HTR-8/SVneo (cell line): ENCODE results near the gene CHAT.

Experiments used
- DNase-seq: peaks from one replicate; pipeline ENCODE4 v3.0.0; 2011; ENCODE audit warnings: low spot score, mixed read lengths; ENCODE audit not compliant: insufficient read length
- FAIRE-seq: peaks from 2 replicates; lab custom pipeline; 2011; peaks lifted over from hg19 to GRCh38; lab: Jason Lieb, UNC

The CHAT gene

GRCh38 chr10:49625411-49625810 lies 11.6 kb downstream of the CHAT start:
- no peak for DNase-seq
- FAIRE-seq: no peak

- FAIRE-seq (no peak), DNase-seq (no peak)
Measured at GRCh38 chr10:49627038-49627437, 13.2 kb downstream of the CHAT start.

DNA sequence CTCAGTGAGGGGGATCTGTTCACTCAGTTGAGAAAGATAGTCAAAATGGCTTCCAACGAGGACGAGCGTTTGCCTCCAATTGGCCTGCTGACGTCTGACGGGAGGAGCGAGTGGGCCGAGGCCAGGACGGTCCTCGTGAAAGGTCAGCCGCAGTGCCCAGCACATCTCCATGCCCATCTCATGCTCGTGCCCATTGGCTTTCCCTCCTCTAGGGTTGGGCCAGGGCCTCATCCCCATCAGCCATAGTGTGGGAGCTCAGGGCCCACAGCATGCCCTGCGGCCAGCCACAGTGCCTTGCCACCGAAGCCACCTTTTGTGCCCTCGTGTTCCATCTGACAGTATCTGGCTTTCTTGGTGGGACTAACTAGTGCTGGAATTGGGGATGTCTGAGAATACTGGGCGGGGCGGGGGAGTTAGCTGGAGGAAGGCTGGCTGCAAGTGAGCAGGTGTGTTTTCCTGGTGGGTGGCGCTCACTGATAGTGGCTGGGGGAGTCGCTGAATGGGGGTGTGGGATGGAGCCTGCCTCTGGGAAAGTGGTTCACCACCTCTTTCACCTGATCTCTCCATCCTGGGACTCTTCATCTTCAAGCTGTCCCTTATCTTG lies 13.9 kb downstream of the CHAT start:
- DNase-seq (no peak), FAIRE-seq (no peak)

- FAIRE-seq (no peak), DNase-seq (no peak)
Measured at GRCh38 chr10:49628599-49628998, 14.8 kb downstream of the CHAT start.

DNA sequence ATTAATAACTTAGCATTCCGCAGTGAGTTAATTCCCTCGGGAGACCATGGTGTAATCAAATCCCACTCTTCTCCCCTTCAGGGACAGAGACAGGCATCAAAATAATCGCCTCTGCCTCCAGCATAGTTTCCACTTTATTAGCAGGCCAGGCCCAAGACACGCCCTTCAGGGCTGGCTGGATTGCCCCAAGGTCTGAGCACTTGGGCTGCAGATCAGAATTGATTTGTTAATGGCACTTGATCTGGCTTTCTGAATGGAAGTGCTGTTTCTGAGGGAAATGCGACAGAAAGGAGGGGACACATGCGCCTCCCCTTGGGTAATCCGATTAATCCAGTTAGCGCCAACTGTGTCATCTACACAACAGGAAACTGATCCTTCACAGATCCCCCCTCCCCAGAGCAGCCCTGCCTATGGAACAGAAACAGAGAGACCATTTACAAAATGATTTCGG lies 15.6 kb downstream of the CHAT start:
- DNase-seq (no peak), FAIRE-seq (no peak)

DNA sequence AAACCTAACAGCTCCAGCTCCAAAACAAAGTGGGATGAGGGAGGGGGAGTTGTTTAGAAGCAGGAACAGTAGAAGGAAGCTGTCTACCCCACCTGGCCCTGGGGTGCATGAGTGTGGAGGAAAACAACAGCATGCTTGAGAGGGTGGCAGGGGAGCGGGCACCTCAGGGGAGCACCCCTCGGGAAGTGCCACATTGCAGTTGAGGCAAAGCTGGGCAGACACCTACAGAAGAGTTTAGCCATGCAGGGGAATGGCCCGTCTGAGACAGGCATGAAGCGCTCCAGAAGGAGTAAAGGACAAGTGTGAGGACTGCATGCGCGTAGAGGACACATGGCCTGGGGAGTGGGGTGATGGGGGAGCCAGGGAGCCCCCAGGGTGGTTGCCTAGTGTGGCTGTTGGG lies 18.1 kb downstream of the CHAT start:
- FAIRE-seq (no peak), DNase-seq (no peak)

GRCh38 chr10:49632406-49633317 lies 18.8 kb downstream of the CHAT start:
- DNase-seq (no peak), FAIRE-seq (no peak)

DNA sequence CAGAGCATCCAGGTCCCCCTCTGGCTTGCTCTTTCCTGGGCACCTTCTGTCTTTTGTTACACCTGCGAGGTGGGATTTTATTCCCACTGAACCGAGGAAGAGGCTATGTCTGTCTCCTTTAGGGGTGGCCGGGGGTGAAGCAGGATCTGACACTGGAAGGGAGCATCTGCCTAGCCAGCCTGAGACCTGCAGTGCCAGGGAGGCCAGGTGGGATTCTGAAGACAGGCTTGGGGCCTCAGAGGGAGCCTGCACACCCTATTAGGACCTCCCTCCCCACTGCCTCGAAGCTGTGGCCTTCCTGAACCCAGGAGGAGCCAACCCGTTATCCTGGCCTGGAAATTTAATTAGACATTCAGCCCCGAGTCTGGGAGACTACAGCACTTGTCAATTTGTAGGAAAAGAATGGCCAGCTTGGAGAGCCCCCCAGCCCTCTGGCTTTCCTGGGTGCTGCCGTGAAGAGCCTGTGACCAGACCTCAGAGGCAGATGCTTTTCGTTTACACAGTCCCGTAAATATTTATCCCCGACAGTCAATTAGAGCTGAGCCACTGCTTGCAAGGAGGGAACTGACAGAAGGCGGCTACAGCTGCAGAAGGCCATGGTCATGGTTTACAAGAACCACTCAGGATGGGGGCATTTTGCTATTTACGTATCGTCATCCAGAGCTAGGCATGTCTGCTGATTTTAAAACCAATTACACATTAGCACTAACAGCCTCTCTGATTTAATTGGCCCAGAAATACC lies 19.7 kb downstream of the CHAT start:
- DNase-seq: no peak
- no peak for FAIRE-seq

GRCh38 chr10:49634069-49634660 lies 20.3 kb downstream of the CHAT start:
- DNase-seq: no peak
- no peak for FAIRE-seq

DNA sequence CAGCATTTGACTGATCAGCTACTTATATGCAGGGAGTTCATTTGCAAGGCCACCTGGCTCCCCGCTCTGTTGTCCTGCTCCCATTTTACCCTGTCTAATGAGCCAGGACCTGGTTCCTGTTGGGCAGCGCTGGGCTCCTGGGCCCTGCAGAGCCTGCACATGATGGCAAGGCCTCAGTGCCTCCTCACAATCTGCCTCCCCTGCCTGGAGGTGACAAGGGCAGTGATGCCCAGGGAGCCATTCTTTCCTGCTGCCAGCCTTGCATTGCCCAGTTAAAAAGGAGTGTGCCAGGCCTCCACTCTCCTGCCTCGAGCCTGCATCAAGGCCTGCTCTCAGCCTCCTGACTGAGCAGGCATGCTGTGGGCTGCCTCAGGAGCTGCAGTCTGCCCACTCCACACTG lies 28.5 kb downstream of the CHAT start:
- DNase-seq (no peak), FAIRE-seq (no peak)

- no peak for FAIRE-seq
Measured at GRCh38 chr10:49643241-49644034, 29.6 kb downstream of the CHAT start.

DNA sequence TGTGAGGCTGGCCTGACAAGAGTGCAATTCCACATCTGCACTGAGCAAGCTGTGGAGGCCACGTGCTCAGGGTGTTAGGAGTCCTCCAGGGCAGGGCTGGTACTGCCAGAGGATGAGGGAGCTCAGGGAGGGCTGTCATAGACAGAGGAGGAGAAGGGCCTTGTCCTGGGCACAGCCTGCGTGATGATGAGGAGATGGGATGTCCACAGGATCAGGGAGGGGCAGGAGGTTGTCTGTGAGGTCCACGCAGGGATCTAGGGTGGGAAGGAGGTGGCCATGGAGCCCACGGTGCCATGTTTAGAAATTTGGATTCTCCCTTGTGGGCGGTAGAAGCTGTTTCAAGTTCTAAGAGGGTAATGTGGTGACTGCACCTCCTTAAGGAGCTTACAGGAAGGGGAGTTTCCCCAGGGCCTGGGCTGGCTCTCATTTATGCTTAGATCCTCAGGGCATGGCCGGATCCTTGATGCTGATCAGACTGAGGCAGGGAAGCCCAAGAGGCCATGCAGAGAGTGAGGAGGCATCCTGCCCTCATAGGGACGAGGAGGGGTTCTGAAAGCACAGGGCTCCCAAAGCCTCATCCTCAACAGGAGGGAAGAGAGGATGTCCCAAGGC lies 30.3 kb downstream of the CHAT start:
- no peak for FAIRE-seq
- no peak for DNase-seq

More at GRCh38 chr10:49643241-49644034, 29.6 kb downstream of the CHAT start:
- no peak for DNase-seq

DNA sequence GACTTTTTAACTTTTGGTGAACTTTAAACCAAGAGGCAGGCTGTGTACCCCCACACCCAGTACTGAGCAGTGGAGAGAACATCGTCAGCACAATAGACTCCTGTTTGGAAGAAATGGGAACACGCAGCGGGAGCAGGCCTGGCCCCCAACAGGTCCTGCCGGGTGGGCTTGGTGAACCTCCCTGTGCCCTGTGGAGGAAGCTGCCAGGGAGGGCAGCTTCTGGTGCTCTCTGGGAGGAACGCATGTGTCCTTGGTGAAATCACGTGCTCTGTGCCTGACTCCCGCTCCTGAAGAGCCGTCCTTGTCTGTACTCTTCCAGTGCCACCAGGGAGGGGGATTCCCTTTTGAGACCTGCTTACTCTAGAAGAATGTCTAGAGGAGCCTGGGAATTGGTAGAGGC lies 31.6 kb downstream of the CHAT start:
- FAIRE-seq (no peak), DNase-seq (no peak)

- DNase-seq (no peak), FAIRE-seq (no peak)
Measured at GRCh38 chr10:49645871-49646870, 32.3 kb downstream of the CHAT start.

DNA sequence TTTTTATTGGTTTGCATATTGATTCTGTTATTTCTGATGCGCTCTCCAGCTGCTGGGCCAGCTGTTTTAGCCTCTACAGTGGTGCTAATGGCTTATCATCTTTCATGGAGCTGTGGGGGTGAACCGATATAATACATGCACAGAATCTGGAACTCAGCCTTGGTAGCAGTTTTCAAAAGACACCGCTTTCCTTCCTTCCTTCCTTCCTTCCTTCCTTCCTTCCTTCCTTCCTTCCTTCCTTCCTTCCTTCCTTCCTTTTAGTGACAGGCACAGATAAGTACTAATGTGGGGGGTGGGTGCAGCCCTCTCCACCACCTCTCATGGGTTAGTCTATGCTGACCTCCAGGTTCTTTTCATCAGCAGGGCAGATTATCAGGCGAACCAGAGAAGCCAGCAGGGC lies 33.7 kb downstream of the CHAT start:
- no peak for FAIRE-seq

DNA sequence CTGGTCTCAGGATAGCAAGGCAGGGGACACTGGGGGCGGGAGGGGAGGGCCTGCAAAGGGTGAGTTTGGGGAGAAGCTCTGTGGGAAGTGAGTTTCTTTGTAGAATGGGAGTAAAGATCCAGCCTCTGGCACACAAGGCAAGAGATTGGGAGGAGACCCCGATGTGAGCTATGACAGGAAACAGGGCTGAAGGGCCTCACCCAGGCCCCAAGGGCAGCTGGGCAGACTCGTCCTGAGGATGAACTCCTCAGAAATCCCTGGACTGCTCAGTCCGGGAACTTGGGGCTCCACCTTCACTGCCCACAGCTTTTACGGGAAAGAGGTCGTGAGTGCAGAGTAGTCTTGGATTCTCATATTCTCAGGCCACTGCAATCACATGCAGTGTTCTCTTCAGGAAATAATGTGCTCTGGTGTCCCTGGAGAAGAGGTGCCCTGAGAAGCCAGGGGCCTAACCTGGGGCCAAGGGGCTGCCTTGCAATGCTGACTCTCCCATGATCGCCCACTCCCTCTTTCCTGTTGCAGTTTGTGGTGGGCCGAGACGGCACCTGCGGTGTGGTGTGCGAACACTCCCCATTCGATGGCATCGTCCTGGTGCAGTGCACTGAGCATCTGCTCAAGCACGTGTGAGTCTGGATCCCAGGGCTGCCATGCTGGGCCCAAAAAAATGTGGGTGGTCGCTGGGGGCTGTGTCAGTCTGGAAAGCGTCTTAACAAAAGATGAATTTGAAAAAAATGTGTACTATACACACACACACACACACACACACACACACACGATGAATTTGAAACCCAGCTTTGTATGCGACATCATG lies 34.4 kb downstream of the CHAT start:
- FAIRE-seq (no peak), DNase-seq (no peak)

More for the DNA sequence above, 33.7 kb downstream of the CHAT start:
- no peak for DNase-seq

GRCh38 chr10:49649294-49649693 lies 35.5 kb downstream of the CHAT start:
- no peak for FAIRE-seq
- no peak for DNase-seq
